Epithelial cell of proximal tubule (primary cell): Measurements from ENCODE around the gene TTLL1. TPM values are rescaled to one million over a fixed set of nuclear protein-coding genes. Genes with fewer than 3 reads are reported as not detected.
A peak's percentile ranks its signal among the peaks of the same experiment; 100 is the strongest.
"Not testable (repeated sequence)": the region's sequence is repeated elsewhere in the genome, so short reads cannot be mapped to it uniquely, and the experiment has no call there.

ENCODE experiments used
- DNase-seq: peaks from one replicate; pipeline ENCODE4 v3.0.0-alpha.2; 2011; ENCODE audit warnings: low read depth
- H3K4me3 ChIP-seq: 2 replicates; pipeline ENCODE4 v1.5.1; 2011; ENCODE audit warnings: low read depth, mild to moderate bottlenecking, low read length
- total RNA-seq: library from RNA; depleted of rRNA; stranded (reverse); fragments of >200 nt; gene quantifications from 2 replicates; pipeline ENCODE4 v1.2.3, GENCODE V29; 2015
- TF ChIP-seq, protein P1 (sequence below): conservative IDR thresholded peaks from 2 replicates; pipeline ENCODE4 v1.5.1; 2012; ENCODE audit warnings: low read depth, mild to moderate bottlenecking, low read length

The TTLL1 gene
- total RNA-seq, 1 donor from 2014 or later: 8.9 TPM

DNA sequence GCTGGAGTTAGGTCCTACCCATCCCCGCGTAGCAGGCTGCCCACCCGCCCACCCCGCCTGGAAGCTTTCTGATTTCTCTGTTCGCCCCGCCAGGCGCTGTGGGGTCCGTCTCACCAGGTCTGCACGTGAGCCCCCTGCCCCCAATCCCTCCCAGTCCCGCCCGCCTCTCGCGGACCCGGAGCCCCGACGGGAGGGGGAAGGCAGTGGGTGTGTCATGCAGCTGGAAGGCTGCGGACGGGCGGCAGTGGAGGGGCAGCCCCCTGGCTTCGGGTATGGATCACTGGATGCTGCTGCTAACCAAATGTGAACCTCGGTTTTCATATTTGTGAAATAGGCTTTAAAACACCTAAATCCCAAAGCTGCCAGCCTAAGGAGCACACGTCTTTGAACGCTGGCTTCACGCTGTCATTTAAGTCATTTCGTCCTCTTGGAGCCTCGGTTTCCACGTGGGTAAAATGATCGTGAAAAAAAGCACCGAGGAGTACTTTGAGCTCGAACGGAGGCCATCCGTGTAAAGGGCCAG is 20.8 kb upstream of the TTLL1 start:
- DNase-seq: no peak
- H3K4me3 ChIP-seq: peak overlapping the region; percentile 68
- TF ChIP-seq, protein P1, sequence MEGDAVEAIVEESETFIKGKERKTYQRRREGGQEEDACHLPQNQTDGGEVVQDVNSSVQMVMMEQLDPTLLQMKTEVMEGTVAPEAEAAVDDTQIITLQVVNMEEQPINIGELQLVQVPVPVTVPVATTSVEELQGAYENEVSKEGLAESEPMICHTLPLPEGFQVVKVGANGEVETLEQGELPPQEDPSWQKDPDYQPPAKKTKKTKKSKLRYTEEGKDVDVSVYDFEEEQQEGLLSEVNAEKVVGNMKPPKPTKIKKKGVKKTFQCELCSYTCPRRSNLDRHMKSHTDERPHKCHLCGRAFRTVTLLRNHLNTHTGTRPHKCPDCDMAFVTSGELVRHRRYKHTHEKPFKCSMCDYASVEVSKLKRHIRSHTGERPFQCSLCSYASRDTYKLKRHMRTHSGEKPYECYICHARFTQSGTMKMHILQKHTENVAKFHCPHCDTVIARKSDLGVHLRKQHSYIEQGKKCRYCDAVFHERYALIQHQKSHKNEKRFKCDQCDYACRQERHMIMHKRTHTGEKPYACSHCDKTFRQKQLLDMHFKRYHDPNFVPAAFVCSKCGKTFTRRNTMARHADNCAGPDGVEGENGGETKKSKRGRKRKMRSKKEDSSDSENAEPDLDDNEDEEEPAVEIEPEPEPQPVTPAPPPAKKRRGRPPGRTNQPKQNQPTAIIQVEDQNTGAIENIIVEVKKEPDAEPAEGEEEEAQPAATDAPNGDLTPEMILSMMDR: no peak

DNA sequence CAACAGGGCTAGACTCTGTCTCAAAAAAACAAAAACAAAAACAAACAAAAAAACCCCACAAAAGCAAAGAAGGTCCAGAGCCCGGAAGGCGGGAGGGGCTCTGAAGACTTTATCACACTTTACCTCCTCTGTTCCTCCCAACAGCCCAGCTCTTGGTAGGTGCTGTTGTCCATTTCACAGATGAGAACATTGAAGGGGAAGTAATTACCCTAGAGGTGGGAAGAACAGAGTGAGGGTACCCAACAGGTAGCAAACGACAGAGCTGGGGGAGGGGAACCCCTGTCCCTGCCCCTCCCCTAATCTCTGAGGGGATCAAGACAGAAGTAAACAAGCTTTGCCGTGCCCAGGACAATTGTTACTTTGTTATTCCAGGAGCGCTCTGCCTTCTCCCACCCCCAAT is 20.3 kb upstream of the TTLL1 start:
- TF ChIP-seq, protein P1: no peak
- no peak overlapping the region for H3K4me3 ChIP-seq
- DNase-seq: no peak

DNA sequence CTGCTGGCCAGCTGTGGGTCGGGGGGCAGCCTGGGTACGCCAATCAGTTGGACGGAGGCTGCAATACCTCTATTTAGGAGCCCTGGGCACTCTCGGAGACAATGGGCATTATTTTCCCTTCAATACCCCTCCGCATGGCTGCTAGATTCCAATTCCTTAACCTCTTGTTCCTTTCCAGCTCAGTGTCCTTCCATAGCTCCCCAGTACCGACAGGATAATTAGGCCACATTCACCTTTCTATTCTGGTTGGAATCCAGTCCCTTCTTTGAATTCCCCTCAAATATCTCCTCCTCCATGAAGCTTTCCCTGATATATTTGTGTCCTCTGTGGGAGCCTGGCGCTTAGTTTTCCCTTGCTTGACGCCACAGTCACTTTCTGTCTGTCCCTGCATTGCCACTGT is 17.1 kb upstream of the TTLL1 start:
- TF ChIP-seq, protein P1: no peak
- no peak overlapping the region for H3K4me3 ChIP-seq
- no peak for DNase-seq

DNA sequence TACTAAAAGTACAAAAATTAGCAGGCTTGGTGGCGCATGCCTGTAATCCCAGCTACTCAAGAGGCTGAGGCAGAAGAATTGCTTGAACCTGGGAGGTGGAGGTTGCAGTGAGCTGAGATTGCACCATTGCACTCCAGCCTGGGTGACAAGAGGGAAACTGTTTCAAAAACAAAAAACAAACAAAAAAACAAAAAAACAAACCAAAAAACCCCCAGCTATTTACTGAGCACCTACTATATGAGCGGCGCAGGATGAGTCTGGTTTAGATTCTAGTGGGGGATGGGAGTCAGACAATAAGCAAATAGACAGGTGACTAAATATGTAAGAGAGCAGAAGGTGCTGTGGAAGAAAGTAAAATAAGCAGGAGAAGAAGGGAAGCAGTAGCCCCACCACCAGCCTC is 15.8 kb upstream of the TTLL1 start:
- not testable (repeated sequence) for DNase-seq

DNA sequence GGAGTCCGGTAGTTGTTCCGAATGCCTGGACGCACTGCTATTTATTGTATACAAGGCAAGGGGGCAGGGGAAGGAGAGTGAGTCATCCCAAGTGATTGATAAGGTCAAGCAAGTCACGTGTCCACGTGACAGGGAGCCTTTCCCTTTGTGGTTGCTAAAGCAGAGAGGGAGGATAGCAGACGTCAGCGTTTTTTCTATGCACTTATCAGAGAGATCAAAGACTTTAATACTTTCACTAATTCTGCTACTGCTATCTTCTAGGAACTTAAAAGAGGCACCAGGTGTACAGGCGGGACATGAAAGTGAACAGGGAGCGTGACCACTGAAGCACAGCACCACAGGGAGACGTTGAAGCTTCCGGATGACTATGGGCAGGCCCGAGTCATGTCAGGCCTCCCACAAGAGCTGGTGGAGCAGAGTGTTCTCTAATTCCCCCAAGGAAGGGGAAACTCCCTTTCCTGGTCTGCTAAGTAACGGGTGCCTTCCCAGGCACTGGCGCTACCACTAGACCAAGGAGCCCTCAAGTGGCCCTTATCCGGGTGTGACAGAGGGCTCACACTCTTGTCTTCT is 14.9 kb upstream of the TTLL1 start:
- not testable (repeated sequence) for H3K4me3 ChIP-seq, DNase-seq

More for the DNA sequence above, 15.8 kb upstream of the TTLL1 start:
- H3K4me3 ChIP-seq: not testable (repeated sequence)

DNA sequence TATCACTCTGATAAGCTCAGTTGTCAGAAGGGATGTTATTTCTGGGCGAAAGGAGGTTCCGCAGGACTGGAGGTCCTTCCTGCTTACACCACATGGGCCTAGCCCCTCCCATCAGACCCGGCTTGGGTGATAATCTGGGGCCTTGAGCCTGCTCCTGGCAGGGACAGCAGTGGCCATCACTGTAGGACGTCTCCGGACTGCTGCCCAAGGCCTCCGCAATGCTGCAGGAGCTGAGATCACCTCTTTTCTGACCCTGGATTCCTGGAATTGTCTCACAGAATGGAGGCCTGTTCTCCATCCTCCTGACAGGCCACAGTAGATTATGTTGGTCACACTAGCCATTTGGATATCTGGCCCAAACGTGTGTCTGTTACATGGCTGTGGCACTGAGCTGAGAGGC is 12.1 kb upstream of the TTLL1 start:
- DNase-seq: no peak
- TF ChIP-seq, protein P1: no peak
- H3K4me3 ChIP-seq: no peak overlapping the region

DNA sequence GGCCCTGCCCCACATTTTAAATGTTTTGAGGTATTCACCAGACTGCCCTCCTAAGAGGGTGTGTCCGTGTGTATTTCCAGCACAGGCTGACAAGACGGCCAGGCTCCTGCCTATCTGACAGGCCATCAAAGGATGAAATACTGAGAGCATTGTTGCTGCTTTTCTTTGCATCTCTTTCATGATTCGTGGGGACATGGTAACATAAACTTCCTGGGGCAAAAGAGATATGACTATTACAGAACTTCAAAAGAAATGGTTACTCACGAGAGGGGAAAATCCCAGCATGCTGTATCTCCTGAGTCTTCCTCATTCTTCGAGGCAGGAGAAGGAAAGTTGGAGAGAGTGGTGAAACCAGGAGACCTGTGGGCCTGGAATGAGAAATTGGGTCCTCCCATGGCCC is 11.0 kb upstream of the TTLL1 start:
- no peak for DNase-seq
- TF ChIP-seq, protein P1: no peak
- H3K4me3 ChIP-seq: no peak overlapping the region

DNA sequence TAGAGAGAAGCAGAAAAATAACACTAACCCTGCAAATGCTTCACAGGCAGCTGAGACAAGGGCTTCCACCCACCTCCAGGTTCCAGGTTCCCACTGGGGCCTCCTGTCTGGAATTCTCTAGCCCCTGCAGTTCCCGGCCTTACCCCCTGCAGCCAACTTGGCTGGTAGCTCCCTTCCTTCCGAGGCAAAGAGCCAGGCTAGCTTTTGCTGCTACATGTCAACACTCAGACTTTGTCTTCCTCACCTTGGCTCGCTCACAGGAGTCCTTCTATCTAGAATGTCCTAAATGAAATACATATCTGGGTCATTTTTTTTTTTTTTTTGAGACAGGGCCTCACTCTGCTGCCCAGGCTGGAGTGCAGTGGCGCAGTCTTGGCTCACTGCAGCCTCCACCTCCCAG is 9.9 kb upstream of the TTLL1 start:
- TF ChIP-seq, protein P1: no peak
- DNase-seq: no peak
- H3K4me3 ChIP-seq: no peak overlapping the region
